ENCODE data around the gene MAD1L1.

- TF ChIP-seq CTCF (IDR thresholded peaks at IDR 0.05; ENCODE audit: borderline replicate concordance, extremely low read depth, low read length, poor library complexity, severe bottlenecking) (no peak), EZH2 (IDR thresholded peaks at IDR 0.05; ENCODE audit: borderline replicate concordance, low read depth, low read length, severe bottlenecking) (no peak)
Measured at GRCh38 chr7:1848013-1848640, 384.6 kb downstream of the MAD1L1 start.

Measured in DND-41 (cell line).